Transverse colon (tissue), 4 donors: ENCODE results near the gene TRIM45. TPM values are rescaled to one million over a fixed set of nuclear protein-coding genes. Genes with fewer than 3 reads are reported as not detected.

Experiments used
- DNase-seq: peaks from one replicate; pipeline ENCODE4 v3.0.0-alpha.2; 2019
- H3K27ac ChIP-seq, 4 donors: fragments of 200-600 bp; sonication (generic); 2 replicates each; pipeline ENCODE4 v1.5.1; 2016 to 2018; ENCODE audit warnings: inconsistent platforms in 4 of 4
- H3K27me3 ChIP-seq: fragments of 200-600 bp; sonication (generic); 2 replicates; pipeline ENCODE4 v1.5.1; 2017; ENCODE audit warnings: inconsistent platforms
- H3K36me3 ChIP-seq, 4 donors: fragments of 200-600 bp; sonication (generic); 2 replicates each; pipeline ENCODE4 v1.5.1; 2017 to 2019; ENCODE audit warnings: inconsistent platforms in 4 of 4
- H3K4me1 ChIP-seq, 4 donors: fragments of 200-600 bp; sonication (generic); 2 replicates each; pipeline ENCODE4 v1.5.1; 2017 to 2020; ENCODE audit warnings: inconsistent platforms in 4 of 4
- H3K4me3 ChIP-seq, 4 donors: fragments of 200-600 bp; sonication (generic); 1 replicate in 1 of 4; 2 replicates in 3 of 4; pipeline versions ENCODE4 v1.5.1 to v1.6.1; 2017 to 2019; ENCODE audit warnings: inconsistent platforms in 4 of 4
- H3K9me3 ChIP-seq, 2 donors: fragments of 200-600 bp; sonication (generic); 2 replicates each; pipeline ENCODE4 v1.5.1; 2017 to 2019; ENCODE audit warnings: inconsistent platforms in 2 of 2
- EP300 ChIP-seq: sonication (generic); formaldehyde crosslinking; IDR thresholded peaks from one replicate; pipeline ENCODE4 v1.6.1; 2017; ENCODE audit warnings: antibody characterized with exemption, low read depth
- POLR2A ChIP-seq: fragments of 450-650 bp; IDR thresholded peaks from one replicate; pipeline ENCODE4 v1.6.1; 2016; ENCODE audit warnings: antibody characterized with exemption, mild to moderate bottlenecking, moderate library complexity
- POLR2AphosphoS5 ChIP-seq, 3 donors: sonication (generic); formaldehyde crosslinking; IDR thresholded peaks; one replicate each; pipeline ENCODE4 v1.6.1; 2016; ENCODE audit warnings: antibody characterized with exemption in 3 of 3
- WGBS, 2 donors: methylation state at CpG; one replicate each; pipeline ENCODE4 v1.1.5; 2018; ENCODE audit warnings: low coverage in 1 of 2; 5-methylcytosine and 5-hydroxymethylcytosine counted together
- in situ Hi-C, 4 donors: fragments of 200-750 bp; cut with MboI; loops; one replicate each; pipeline versions ENCODE4 v1.15.0 to v1.15.1; 2017; ENCODE audit warnings: low sequenced_read_pairs in 3 of 4, low pct_ligation_motif_present in 1 of 4, low pct_unique_long_range_greater_than_20kb in 1 of 4
- intact Hi-C: fragments of 100-400 bp; cut with DNase I; formaldehyde crosslinking; loops from one replicate; pipeline ENCODE4 v1.15.1; 2023; ENCODE audit warnings: low total_unique reads
- total RNA-seq, 4 donors: library from RNA; depleted of rRNA; stranded (reverse); fragments of >200 nt; gene quantifications; one replicate each; pipeline ENCODE4 v1.1.0, GENCODE V29; 2016
- TF ChIP-seq, protein P1 (sequence below), 5 experiments: fragments of 200-600 bp in 3 of 5; fragments of 450-650 bp in 2 of 5; sonication (generic) in 3 of 5; IDR thresholded peaks; 1 replicate in 2 of 5; 2 replicates in 3 of 5; pipeline ENCODE4 v1.5.1; 2016 to 2017; ENCODE audit warnings: antibody characterized with exemption in 5 of 5, inconsistent platforms in 3 of 5, mild to moderate bottlenecking in 2 of 5, moderate library complexity in 1 of 5

Gene TRIM45
- total RNA-seq, 4 donors from 2014 or later, result 2.6 to 106 (median 3.1) TPM

DNA sequence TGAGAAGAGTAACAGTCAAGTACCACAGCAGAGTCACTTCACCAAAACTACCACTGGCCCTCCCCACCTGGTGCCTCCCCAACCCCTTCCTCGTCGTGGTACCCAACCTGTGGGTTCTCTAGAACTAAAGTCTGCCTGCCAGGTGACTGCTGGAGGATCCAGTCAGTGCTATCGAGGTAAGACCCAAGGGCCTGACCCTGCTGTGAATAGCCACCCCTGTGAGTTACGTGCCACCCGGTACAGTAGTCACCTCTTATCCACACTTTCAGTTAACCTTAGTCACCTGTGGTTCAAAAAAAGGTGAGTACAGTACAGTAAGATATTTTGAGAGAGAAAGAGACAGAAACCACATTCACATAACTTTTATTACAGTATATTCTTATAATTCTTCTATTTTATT is 44.9 kb downstream of the TRIM45 start:
- Histone ChIP-seq H3K4me1 (no peaks in the 10 kb centered on the region), H3K4me3 (no peak overlapping the region), H3K36me3 (peaks cover 0 to 54% (median 16%) of the 10 kb centered on the region in 4 donors), H3K9me3 (no peaks in the 10 kb centered on the region), H3K27ac (no peak overlapping the region), H3K27me3 (no peaks in the 10 kb centered on the region)
- intact Hi-C loops (no loop called here), in situ Hi-C loops (loop anchor here in 1 of 4 donors (10.0 kb wide), 1 partner anchor 208 kb away; no protein-coding TSS in a partner anchor)
- TF ChIP-seq, protein P1, sequence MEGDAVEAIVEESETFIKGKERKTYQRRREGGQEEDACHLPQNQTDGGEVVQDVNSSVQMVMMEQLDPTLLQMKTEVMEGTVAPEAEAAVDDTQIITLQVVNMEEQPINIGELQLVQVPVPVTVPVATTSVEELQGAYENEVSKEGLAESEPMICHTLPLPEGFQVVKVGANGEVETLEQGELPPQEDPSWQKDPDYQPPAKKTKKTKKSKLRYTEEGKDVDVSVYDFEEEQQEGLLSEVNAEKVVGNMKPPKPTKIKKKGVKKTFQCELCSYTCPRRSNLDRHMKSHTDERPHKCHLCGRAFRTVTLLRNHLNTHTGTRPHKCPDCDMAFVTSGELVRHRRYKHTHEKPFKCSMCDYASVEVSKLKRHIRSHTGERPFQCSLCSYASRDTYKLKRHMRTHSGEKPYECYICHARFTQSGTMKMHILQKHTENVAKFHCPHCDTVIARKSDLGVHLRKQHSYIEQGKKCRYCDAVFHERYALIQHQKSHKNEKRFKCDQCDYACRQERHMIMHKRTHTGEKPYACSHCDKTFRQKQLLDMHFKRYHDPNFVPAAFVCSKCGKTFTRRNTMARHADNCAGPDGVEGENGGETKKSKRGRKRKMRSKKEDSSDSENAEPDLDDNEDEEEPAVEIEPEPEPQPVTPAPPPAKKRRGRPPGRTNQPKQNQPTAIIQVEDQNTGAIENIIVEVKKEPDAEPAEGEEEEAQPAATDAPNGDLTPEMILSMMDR (IDR thresholded peaks at IDR 0.05), result no peak
- no peak for TF ChIP-seq POLR2AphosphoS5 (IDR thresholded peaks at IDR 0.05)
- no peak for TF ChIP-seq EP300
- TF ChIP-seq POLR2A, result no peak
- WGBS, 2 donors, result 97 to 100% methylated on average over 2 to 5 of the region's 5 CpGs
- no peak for DNase-seq

DNA sequence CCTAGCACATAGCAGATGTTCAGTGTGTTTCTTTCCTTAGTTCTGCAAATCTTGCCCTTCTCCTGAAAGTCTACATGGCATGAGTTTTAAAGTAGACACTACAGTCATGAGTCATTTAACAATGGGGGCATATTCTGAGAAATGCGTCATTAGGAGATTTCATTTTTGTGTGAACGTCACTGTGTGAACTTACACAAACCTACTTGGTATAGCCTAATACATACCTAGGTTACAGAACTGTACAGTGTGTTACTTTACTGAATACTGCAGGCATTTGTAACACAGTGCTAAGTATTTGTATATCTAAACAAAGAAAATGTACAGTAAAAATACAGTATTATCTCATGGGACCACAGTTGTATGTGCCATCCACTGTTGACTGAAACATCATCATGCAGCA is 51.4 kb downstream of the TRIM45 start:
- in situ Hi-C loops, result loop anchor here in 1 of 4 donors (10.0 to 25.0 kb wide), 2 partner anchors 215 to 483 kb away; no protein-coding TSS in a partner anchor
- 74 to 94% methylated on average over 2 of the region's 2 CpGs for WGBS, 2 donors

DNA sequence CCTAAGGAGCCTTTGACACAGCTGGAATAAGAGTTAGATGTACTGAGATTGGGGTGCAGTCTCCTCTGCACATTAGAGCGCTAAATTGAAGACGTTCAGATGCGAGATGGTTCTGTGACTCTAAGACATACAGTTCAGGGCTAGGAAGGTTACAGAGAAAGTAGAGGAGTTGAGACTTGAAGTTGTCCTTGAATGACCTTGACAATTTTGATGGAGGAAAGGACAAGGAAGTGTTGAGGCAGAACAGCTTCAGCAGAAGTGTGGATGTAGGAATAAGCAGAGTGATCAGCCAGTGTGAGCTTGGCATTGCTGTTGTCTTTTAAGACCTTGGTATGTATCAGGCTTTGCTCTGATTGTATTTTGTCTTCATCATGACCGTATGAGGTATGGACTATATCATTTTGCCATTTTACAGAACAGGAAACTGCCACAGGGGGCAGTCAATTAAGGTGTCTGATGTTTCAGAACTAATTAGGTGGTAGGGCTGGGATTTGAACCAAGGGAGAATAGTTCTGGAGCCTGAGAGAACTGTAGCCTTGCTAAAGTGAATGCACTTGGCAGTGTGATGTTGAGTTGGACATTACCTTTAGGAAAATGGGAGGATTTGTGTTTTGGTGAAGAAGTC is 52.2 kb downstream of the TRIM45 start:
- Histone ChIP-seq H3K4me3 (no peak overlapping the region), H3K27ac (no peak overlapping the region), H3K4me1 (peaks cover 0 to 4% (median 0%) of the 10 kb centered on the region in 4 donors), H3K9me3 (no peaks in the 10 kb centered on the region), H3K27me3 (no peaks in the 10 kb centered on the region), H3K36me3 (no peaks in the 10 kb centered on the region)
- DNase-seq, result no peak
- in situ Hi-C loops (loop anchor here in 3 of 4 donors (10.0 to 25.0 kb wide), 3 partner anchors 55 to 482 kb away; partner anchors contain the start of gene TRIM45 (in 2 of the 3)), intact Hi-C loops (loop anchor here (5.0 kb wide), 1 partner anchor 58 kb away; no protein-coding TSS in a partner anchor)
- TF ChIP-seq, protein P1 (IDR thresholded peaks at IDR 0.05), result no peak
- TF ChIP-seq POLR2A (no peak), POLR2AphosphoS5 (IDR thresholded peaks at IDR 0.05) (no peak), EP300 (no peak)
- WGBS, 2 donors, result 94 to 97% methylated on average over 4 of the region's 4 CpGs

More for the DNA sequence above, 51.4 kb downstream of the TRIM45 start:
- Histone ChIP-seq H3K36me3 (peaks cover 0 to 6% (median 2%) of the 10 kb centered on the region in 4 donors), H3K27me3 (no peaks in the 10 kb centered on the region), H3K4me1 (peaks cover 0 to 4% (median 0%) of the 10 kb centered on the region in 4 donors), H3K9me3 (no peaks in the 10 kb centered on the region), H3K4me3 (no peak overlapping the region), H3K27ac (no peak overlapping the region)
- TF ChIP-seq POLR2A (no peak), POLR2AphosphoS5 (IDR thresholded peaks at IDR 0.05) (no peak), EP300 (no peak)
- TF ChIP-seq, protein P1 (IDR thresholded peaks at IDR 0.05), result no peak
- no peak for DNase-seq
- intact Hi-C loops, result no loop called here

DNA sequence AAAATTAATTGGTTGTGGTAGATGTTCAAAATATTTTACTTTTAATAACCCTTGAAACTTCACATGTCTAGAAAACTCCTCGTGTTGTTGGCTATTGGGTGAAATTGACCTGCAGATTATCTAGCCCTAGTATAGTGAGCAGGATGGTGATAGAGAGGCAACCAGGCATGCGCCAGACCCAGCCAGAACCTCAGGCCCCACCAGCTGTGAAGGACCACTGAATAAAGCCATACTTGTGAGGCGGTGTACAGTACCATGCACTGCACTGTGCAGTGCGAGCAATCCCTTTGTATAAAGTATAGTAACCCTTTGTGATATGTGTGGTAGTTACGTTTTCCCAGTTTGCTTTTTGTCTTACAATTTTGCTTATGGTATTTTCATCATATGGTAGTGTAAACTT is 53.0 kb downstream of the TRIM45 start:
- WGBS, 2 donors, result 94% methylated on average over 3 to 5 of the region's 5 CpGs
- intact Hi-C loops, result loop anchor here (5.0 kb wide), 1 partner anchor 59 kb away; no protein-coding TSS in a partner anchor

More for the DNA sequence above, 53.0 kb downstream of the TRIM45 start:
- H3K27ac ChIP-seq, result no peak overlapping the region
- peaks cover 0 to 4% (median 0%) of the 10 kb centered on the region in 4 donors for H3K4me1 ChIP-seq
- TF ChIP-seq EP300, result no peak
- in situ Hi-C loops, result loop anchor here in 3 of 4 donors (10.0 to 25.0 kb wide), 3 partner anchors 56 to 481 kb away; partner anchors contain the start of gene TRIM45 (in 2 of the 3)
- no peak for DNase-seq
- H3K27me3 ChIP-seq, result no peaks in the 10 kb centered on the region
- no peaks in the 10 kb centered on the region for H3K36me3 ChIP-seq
- no peaks in the 10 kb centered on the region for H3K9me3 ChIP-seq
- no peak overlapping the region for H3K4me3 ChIP-seq
